Left hindlimb (tissue), 1 donor: Measurements from ENCODE around the gene CD81.

Experiments
- DNase-seq: peaks from one replicate; pipeline ENCODE4 v3.0.0-alpha.2; 2018

Gene CD81

GRCh38 chr11:2391181-2391975 lies 14.3 kb downstream of the CD81 start:
- DNase-seq: no peak

- no peak for DNase-seq
Measured at GRCh38 chr11:2392241-2392959, 15.3 kb downstream of the CD81 start.

GRCh38 chr11:2393111-2393868 lies 16.2 kb downstream of the CD81 start:
- no peak for DNase-seq

GRCh38 chr11:2393941-2394817 lies 17.1 kb downstream of the CD81 start:
- no peak for DNase-seq

GRCh38 chr11:2394818-2395105 lies 17.7 kb downstream of the CD81 start:
- DNase-seq: no peak

- no peak for DNase-seq
Measured at GRCh38 chr11:2395211-2395730, 18.2 kb downstream of the CD81 start.

GRCh38 chr11:2395856-2396255 lies 18.7 kb downstream of the CD81 start:
- DNase-seq: no peak

- DNase-seq: no peak
Measured at GRCh38 chr11:2396471-2396870, 19.4 kb downstream of the CD81 start.

GRCh38 chr11:2397005-2397404 lies 19.9 kb downstream of the CD81 start:
- no peak for DNase-seq

GRCh38 chr11:2398664-2399355 lies 21.7 kb downstream of the CD81 start:
- DNase-seq: no peak

- no peak for DNase-seq
Measured at GRCh38 chr11:2399488-2400068, 22.5 kb downstream of the CD81 start.

- DNase-seq: peak; percentile 100
Measured at GRCh38 chr11:2400069-2400761, 23.1 kb downstream of the CD81 start, which contains the start of gene TSSC4. TSS of gene TSSC4 (plus strand) at chr11:2400750. CDS start at chr11:2402634, 1,884 bp downstream.

- DNase-seq: no peak
Measured at GRCh38 chr11:2400762-2401435, 23.8 kb downstream of the CD81 start.

GRCh38 chr11:2401436-2401984 lies 24.4 kb downstream of the CD81 start:
- DNase-seq: no peak

GRCh38 chr11:2402106-2402505 lies 25.0 kb downstream of the CD81 start:
- no peak for DNase-seq

- DNase-seq: no peak
Measured at GRCh38 chr11:2402890-2403645, 26.0 kb downstream of the CD81 start.

GRCh38 chr11:2404735-2405196 lies 27.7 kb downstream of the CD81 start:
- no peak for DNase-seq

- no peak for DNase-seq
Measured at GRCh38 chr11:2406451-2406850, 29.3 kb downstream of the CD81 start.

GRCh38 chr11:2406878-2407410 lies 29.8 kb downstream of the CD81 start:
- no peak for DNase-seq
